ENCODE results near the gene SMCO1. TPM values are rescaled to one million over a fixed set of nuclear protein-coding genes. Genes with fewer than 3 reads are reported as not detected.

Gene SMCO1
- total RNA-seq, 1 experiment from 2014 or later = not detected

GRCh38 chr3:196496183-196496582 lies 19.0 kb downstream of the SMCO1 start:
- POLR2A ChIA-PET = no interaction called here
- H3K27me3 ChIP-seq (replicated peaks; ENCODE audit: control insufficient read depth, insufficient read depth, low read length) = no peaks in the 10 kb centered on the region
- Mint-ChIP-seq H3K9me3 (ENCODE audit: unreplicated experiment) (no peaks in the 10 kb centered on the region), H3K4me3 (ENCODE audit: unreplicated experiment) (no peak overlapping the region), H3K36me3 (ENCODE audit: insufficient read depth, unreplicated experiment) (peaks cover 38% of the 10 kb centered on the region), H3K27me3 (ENCODE audit: insufficient read depth, unreplicated experiment) (no peaks in the 10 kb centered on the region), H3K4me1 (ENCODE audit: low read depth, unreplicated experiment) (peaks cover 6% of the 10 kb centered on the region), H3K27ac (ENCODE audit: unreplicated experiment) (no peak overlapping the region)
- no peaks in the 10 kb centered on the region for H3K9me3 ChIP-seq
- BruUV-seq (replicated peaks) = no TSS peak
- DNase-seq = no peak
- H3K4me3 ChIP-seq (ENCODE audit: low read depth, low read length) = no peak overlapping the region
- H3K4me1 ChIP-seq = peaks cover 8% of the 10 kb centered on the region; the same call in 1 of the 2 replicates
- intact Hi-C loops (cut with micrococcal nuclease; ENCODE audit: unreplicated experiment) = no loop called here
- H3K36me3 ChIP-seq (ENCODE audit: control insufficient read depth, insufficient read depth, low read length) = 0 out of 2 replicates have a peak, but pooled peaks cover 1% of the 10 kb centered on the region
- TF ChIP-seq CTCF (IDR thresholded peaks at IDR 0.05; ENCODE audit: insufficient read depth in 1 of 2, low read depth in 1 of 2, low read length in 1 of 2, severe bottlenecking in 1 of 2, unreplicated experiment in 1 of 2) = no peak
- CTCF ChIA-PET = no interaction called here

- no peaks in the 10 kb centered on the region for H3K4me1 ChIP-seq
- CTCF ChIA-PET = no interaction called here
These were observed 21.9 kb downstream of the SMCO1 start for GRCh38 chr3:196493292-196493691.

GRCh38 chr3:196492080-196492479 lies 23.1 kb downstream of the SMCO1 start:
- Histone ChIP-seq H3K4me3 (ENCODE audit: low read depth, low read length) (no peak overlapping the region), H3K9me3 (no peaks in the 10 kb centered on the region), H3K36me3 (ENCODE audit: control insufficient read depth, insufficient read depth, low read length) (peaks cover 1% of the 10 kb centered on the region; the same call in 1 of the 2 replicates), H3K27me3 (replicated peaks; ENCODE audit: control insufficient read depth, insufficient read depth, low read length) (no peaks in the 10 kb centered on the region), H3K4me1 (no peaks in the 10 kb centered on the region)
- BruUV-seq (replicated peaks) = no TSS peak
- H3K4me3 Mint-ChIP-seq (ENCODE audit: unreplicated experiment) = no peak overlapping the region
- CTCF ChIA-PET = no interaction called here
- H3K4me1 Mint-ChIP-seq (ENCODE audit: low read depth, unreplicated experiment) = no peaks in the 10 kb centered on the region
- intact Hi-C loops (cut with micrococcal nuclease; ENCODE audit: unreplicated experiment) = no loop called here
- H3K9me3 Mint-ChIP-seq (ENCODE audit: unreplicated experiment) = no peaks in the 10 kb centered on the region
- no peak overlapping the region for H3K27ac Mint-ChIP-seq (ENCODE audit: unreplicated experiment)
- no peak for TF ChIP-seq CTCF (IDR thresholded peaks at IDR 0.05; ENCODE audit: insufficient read depth in 1 of 2, low read depth in 1 of 2, low read length in 1 of 2, severe bottlenecking in 1 of 2, unreplicated experiment in 1 of 2)
- H3K27me3 Mint-ChIP-seq (ENCODE audit: insufficient read depth, unreplicated experiment) = no peaks in the 10 kb centered on the region
- DNase-seq = no peak
- peaks cover 14% of the 10 kb centered on the region for H3K36me3 Mint-ChIP-seq (ENCODE audit: insufficient read depth, unreplicated experiment)
- POLR2A ChIA-PET = no interaction called here

More at GRCh38 chr3:196493292-196493691, 21.9 kb downstream of the SMCO1 start:
- no peak for DNase-seq
- H3K36me3 ChIP-seq (ENCODE audit: control insufficient read depth, insufficient read depth, low read length) = 0 out of 2 replicates have a peak, but pooled peaks cover 1% of the 10 kb centered on the region
- no peaks in the 10 kb centered on the region for H3K9me3 Mint-ChIP-seq (ENCODE audit: unreplicated experiment)
- no peak overlapping the region for H3K4me3 ChIP-seq (ENCODE audit: low read depth, low read length)
- peaks cover 17% of the 10 kb centered on the region for H3K36me3 Mint-ChIP-seq (ENCODE audit: insufficient read depth, unreplicated experiment)
- no peak for TF ChIP-seq CTCF (IDR thresholded peaks at IDR 0.05; ENCODE audit: insufficient read depth in 1 of 2, low read depth in 1 of 2, low read length in 1 of 2, severe bottlenecking in 1 of 2, unreplicated experiment in 1 of 2)
- no peak overlapping the region for H3K4me3 Mint-ChIP-seq (ENCODE audit: unreplicated experiment)
- H3K27ac Mint-ChIP-seq (ENCODE audit: unreplicated experiment) = no peak overlapping the region
- no peaks in the 10 kb centered on the region for H3K9me3 ChIP-seq
- H3K27me3 ChIP-seq (replicated peaks; ENCODE audit: control insufficient read depth, insufficient read depth, low read length) = no peaks in the 10 kb centered on the region
- H3K27me3 Mint-ChIP-seq (ENCODE audit: insufficient read depth, unreplicated experiment) = no peaks in the 10 kb centered on the region
- BruUV-seq (replicated peaks) = no TSS peak
- POLR2A ChIA-PET = no interaction called here
- intact Hi-C loops (cut with micrococcal nuclease; ENCODE audit: unreplicated experiment) = no loop called here
- no peaks in the 10 kb centered on the region for H3K4me1 Mint-ChIP-seq (ENCODE audit: low read depth, unreplicated experiment)

Measured in Caco-2 (cell line).